PFSK-1 (cell line): ENCODE measurements around the gene ATXN7L1.

Experiments
- FOXP2 ChIP-seq: optimal IDR thresholded peaks from 2 replicates; pipeline ENCODE3; 2011; ENCODE audit warnings: borderline replicate concordance, control low read depth, inconsistent platforms; ENCODE audit not compliant: insufficient read depth; ENCODE audit errors: extremely low read length, extremely low read depth
- POLR2AphosphoS5 ChIP-seq: IDR thresholded peaks from 2 replicates; pipeline ENCODE4 v1.6.1; 2012; ENCODE audit warnings: low read depth, mild to moderate bottlenecking, control low read depth, low read length, moderate library complexity
- SIN3A ChIP-seq: IDR thresholded peaks from 2 replicates; pipeline ENCODE4 v1.6.1; 2012; ENCODE audit warnings: mild to moderate bottlenecking, low read length, moderate library complexity, borderline replicate concordance; ENCODE audit not compliant: insufficient read depth
- TAF1 ChIP-seq: IDR thresholded peaks from 2 replicates; pipeline ENCODE4 v1.6.1; 2012; ENCODE audit warnings: low read length, control low read depth, borderline replicate concordance; ENCODE audit not compliant: insufficient read depth
- TF ChIP-seq, protein P1 (sequence below), 2 experiments: IDR thresholded peaks; 2 replicates each; pipeline versions ENCODE4 v1.6.1 to v1.8.0; 2011 to 2012; ENCODE audit warnings: low read depth in 2 of 2, low read length in 2 of 2, control low read depth in 1 of 2, inconsistent platforms in 1 of 2, mild to moderate bottlenecking in 1 of 2, moderate library complexity in 1 of 2; ENCODE audit not compliant: insufficient read depth in 1 of 2

DNA sequence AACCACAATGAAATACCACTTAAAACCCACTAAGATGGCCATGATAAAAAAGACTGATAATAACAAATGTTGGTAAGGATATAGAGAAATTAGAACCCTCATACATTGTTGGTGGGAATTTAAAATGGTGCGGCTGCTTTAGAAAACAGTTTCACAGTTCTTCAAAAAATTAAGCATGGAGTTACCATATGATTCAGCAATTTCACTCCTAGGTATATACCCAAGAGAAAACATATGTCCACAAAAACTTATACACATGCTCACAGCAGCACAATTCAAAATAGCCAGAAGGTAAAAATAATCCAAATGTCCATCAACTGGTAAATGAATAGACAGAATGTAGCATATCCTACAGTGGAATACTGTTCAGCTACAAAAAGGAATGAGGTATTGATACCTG lies 30.0 kb downstream of the ATXN7L1 start:
- TF ChIP-seq, protein P1, sequence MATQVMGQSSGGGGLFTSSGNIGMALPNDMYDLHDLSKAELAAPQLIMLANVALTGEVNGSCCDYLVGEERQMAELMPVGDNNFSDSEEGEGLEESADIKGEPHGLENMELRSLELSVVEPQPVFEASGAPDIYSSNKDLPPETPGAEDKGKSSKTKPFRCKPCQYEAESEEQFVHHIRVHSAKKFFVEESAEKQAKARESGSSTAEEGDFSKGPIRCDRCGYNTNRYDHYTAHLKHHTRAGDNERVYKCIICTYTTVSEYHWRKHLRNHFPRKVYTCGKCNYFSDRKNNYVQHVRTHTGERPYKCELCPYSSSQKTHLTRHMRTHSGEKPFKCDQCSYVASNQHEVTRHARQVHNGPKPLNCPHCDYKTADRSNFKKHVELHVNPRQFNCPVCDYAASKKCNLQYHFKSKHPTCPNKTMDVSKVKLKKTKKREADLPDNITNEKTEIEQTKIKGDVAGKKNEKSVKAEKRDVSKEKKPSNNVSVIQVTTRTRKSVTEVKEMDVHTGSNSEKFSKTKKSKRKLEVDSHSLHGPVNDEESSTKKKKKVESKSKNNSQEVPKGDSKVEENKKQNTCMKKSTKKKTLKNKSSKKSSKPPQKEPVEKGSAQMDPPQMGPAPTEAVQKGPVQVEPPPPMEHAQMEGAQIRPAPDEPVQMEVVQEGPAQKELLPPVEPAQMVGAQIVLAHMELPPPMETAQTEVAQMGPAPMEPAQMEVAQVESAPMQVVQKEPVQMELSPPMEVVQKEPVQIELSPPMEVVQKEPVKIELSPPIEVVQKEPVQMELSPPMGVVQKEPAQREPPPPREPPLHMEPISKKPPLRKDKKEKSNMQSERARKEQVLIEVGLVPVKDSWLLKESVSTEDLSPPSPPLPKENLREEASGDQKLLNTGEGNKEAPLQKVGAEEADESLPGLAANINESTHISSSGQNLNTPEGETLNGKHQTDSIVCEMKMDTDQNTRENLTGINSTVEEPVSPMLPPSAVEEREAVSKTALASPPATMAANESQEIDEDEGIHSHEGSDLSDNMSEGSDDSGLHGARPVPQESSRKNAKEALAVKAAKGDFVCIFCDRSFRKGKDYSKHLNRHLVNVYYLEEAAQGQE (IDR thresholded peaks at IDR 0.05; ENCODE audit: insufficient read depth in 1 of 2, low read depth in 2 of 2, low read length in 2 of 2): no peak
- TF ChIP-seq POLR2AphosphoS5 (no peak), SIN3A (no peak), TAF1 (no peak), FOXP2 (no peak)
